Chondrocyte (in vitro differentiated cells): ENCODE data around the gene AHNAK2. TPM values are rescaled to one million over a fixed set of nuclear protein-coding genes. Genes with fewer than 3 reads are reported as not detected.
"Not testable (repeated sequence)": the region's sequence is repeated elsewhere in the genome, so short reads cannot be mapped to it uniquely, and the experiment has no call there.

Experiments
- DNase-seq: peaks from one replicate; pipeline ENCODE4 v3.0.0; 2021; ENCODE audit warnings: mixed read lengths, low spot score
- H3K27ac Mint-ChIP-seq: one replicate; pipeline ENCODE4 v1.8.0; 2021; ENCODE audit warnings: mild to moderate bottlenecking, moderate library complexity, mixed read lengths; ENCODE audit not compliant: unreplicated experiment
- H3K27me3 Mint-ChIP-seq: 2 replicates; pipeline ENCODE4 v1.8.0; 2021; ENCODE audit warnings: low read depth, mixed read lengths
- H3K36me3 Mint-ChIP-seq: 2 replicates; pipeline ENCODE4 v1.8.0; 2021; ENCODE audit warnings: low read depth, mixed read lengths
- H3K4me1 Mint-ChIP-seq: 2 replicates; pipeline ENCODE4 v1.8.0; 2021; ENCODE audit warnings: low read depth, mild to moderate bottlenecking, mixed read lengths
- H3K4me3 Mint-ChIP-seq: one replicate; pipeline ENCODE4 v1.8.0; 2021; ENCODE audit warnings: mild to moderate bottlenecking, moderate library complexity, mixed read lengths; ENCODE audit not compliant: unreplicated experiment
- H3K9me3 Mint-ChIP-seq: 2 replicates; pipeline ENCODE4 v1.8.0; 2021; ENCODE audit warnings: low read depth, mixed read lengths
- CTCF ChIP-seq: fragments of 200-600 bp; sonication (generic); IDR thresholded peaks from 2 replicates; pipeline ENCODE4 v1.5.0; 2021; ENCODE audit warnings: antibody characterized with exemption, mild to moderate bottlenecking, moderate library complexity
- total RNA-seq: library from RNA; stranded (reverse); gene quantifications from 3 replicates; pipeline ENCODE4 v1.2.1, GENCODE V29; 2021

Gene AHNAK2
- total RNA-seq, 1 donor from 2014 or later, result 271 TPM

DNA sequence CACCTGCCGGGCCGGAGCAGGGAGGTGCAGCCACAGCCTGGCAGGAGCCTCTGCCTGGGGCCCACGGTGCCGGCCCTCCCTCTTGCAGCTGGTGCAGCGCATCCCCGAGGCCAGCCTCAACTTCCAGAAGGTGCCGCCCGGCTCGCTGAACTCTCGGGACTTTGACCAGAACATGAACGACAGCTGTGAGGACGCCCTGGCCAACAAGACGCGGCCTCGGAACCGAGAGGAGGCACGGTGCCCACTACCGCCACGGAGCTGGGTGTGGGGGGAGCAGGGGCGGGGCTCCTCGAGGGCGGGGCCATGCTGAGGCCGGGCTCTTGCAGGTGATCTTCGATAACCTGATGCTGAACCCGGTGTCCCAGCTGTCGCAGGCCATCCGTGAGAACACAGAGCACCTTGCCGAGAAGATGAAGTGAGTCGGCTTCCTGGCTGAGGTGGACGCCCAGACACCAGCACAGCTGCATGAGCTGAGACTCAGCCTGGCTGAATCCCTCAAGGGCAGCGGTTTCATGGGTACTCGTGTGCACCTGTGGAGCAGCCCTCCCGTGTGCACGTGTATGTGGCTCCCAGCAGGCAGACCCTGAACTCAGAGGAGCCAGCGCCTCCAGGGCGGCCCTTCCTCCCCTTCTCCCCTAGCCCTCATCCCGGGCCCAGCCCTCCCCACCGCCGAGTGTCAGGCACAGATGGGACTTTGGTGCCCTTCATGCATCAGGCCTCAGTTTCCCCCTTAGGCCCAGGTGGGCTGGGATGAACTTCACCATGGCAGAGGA lies 84.6 kb downstream of the AHNAK2 start:
- DNase-seq, result peak; percentile 94
- no peaks in the 10 kb centered on the region for H3K36me3 Mint-ChIP-seq
- no peak for TF ChIP-seq CTCF
- no peaks in the 10 kb centered on the region for H3K27me3 Mint-ChIP-seq
- peaks cover 4% of the 10 kb centered on the region for H3K4me1 Mint-ChIP-seq
- H3K27ac Mint-ChIP-seq, result no peak overlapping the region
- H3K4me3 Mint-ChIP-seq, result no peak overlapping the region
- no peaks in the 10 kb centered on the region for H3K9me3 Mint-ChIP-seq

GRCh38 chr14:104892531-104893434 lies 85.4 kb downstream of the AHNAK2 start:
- TF ChIP-seq CTCF, result no peak
- H3K36me3 Mint-ChIP-seq, result no peaks in the 10 kb centered on the region
- no peak overlapping the region for H3K27ac Mint-ChIP-seq
- peaks cover 4% of the 10 kb centered on the region for H3K4me1 Mint-ChIP-seq
- H3K27me3 Mint-ChIP-seq, result no peaks in the 10 kb centered on the region
- peak; percentile 89 for DNase-seq
- no peaks in the 10 kb centered on the region for H3K9me3 Mint-ChIP-seq
- H3K4me3 Mint-ChIP-seq, result no peak overlapping the region

DNA sequence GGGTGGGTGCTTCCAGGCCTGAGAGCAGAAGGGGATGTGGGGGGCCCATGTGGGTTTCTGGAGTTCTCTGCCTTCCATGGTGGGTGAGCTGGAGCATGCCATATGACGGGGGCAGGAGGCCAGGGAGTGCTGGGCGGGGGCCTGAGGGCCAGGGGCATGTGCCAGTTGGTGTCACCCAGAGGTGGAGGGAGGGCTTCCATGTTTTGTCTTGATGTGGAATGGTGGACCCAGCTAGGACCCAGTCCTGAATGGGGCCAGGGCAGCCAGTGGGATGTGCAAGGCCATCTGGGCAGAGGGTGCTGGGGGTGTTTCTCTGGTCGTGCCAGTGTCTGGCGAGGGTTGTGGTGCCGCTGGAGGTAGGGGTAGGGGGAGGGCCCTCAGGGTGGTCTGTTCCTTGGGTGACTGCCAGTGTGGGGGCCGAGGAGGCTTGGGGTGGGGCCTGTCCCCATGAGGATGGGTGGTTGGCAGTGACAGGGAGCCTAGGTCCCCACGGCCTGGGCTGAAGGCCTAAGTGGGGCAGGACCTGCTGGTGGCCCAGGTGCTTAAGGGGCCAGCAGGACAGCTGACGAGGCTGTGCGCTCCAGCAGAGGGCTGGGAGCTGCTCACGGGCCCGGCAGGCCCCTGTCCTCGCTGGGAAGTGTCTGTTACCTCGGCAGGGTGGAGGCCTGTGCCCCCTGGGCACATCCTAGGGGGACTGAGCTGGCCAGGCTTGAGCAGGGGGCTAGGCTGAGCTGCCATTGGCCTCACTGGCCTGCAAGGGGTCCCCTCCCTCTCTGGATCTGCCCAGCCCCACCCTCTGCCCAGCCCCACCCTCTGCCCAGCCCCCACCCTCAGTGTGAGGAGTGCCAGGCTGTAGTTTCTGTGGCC lies 86.3 kb downstream of the AHNAK2 start:
- DNase-seq, result no peak
- no peaks in the 10 kb centered on the region for H3K27me3 Mint-ChIP-seq
- no peak overlapping the region for H3K27ac Mint-ChIP-seq
- no peaks in the 10 kb centered on the region for H3K36me3 Mint-ChIP-seq
- H3K4me1 Mint-ChIP-seq, result peaks cover 4% of the 10 kb centered on the region
- no peak overlapping the region for H3K4me3 Mint-ChIP-seq
- TF ChIP-seq CTCF, result no peak
- no peaks in the 10 kb centered on the region for H3K9me3 Mint-ChIP-seq

DNA sequence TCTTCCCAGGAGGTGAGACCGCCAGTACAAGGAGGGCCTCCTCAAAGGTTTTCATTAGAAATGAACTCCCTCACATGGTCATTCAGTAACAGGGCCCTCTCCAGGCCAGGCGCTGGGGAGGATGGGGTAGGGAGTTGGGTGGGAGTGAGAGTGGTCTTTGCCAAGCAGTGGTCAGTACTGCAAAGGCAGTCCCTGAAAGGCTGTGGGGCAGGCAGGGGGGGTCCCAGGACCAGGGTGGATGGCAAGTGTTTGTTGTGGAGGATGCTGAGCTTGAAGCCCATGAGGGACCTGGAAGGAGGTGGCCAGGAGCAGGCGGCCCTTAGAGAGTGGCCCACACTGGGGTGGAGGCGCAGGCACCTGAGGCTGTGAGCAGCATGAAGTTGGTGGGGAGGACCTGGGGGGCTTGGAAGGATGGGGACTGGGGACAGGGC lies 87.0 kb downstream of the AHNAK2 start:
- H3K4me3 Mint-ChIP-seq, result no peak overlapping the region
- no peak for DNase-seq
- H3K9me3 Mint-ChIP-seq, result no peaks in the 10 kb centered on the region
- TF ChIP-seq CTCF, result no peak
- H3K27ac Mint-ChIP-seq, result no peak overlapping the region
- H3K4me1 Mint-ChIP-seq, result no peaks in the 10 kb centered on the region
- H3K27me3 Mint-ChIP-seq, result no peaks in the 10 kb centered on the region
- no peaks in the 10 kb centered on the region for H3K36me3 Mint-ChIP-seq

- not testable (repeated sequence) for H3K4me1 Mint-ChIP-seq, H3K27ac Mint-ChIP-seq, H3K27me3 Mint-ChIP-seq, H3K36me3 Mint-ChIP-seq, H3K4me3 Mint-ChIP-seq, H3K9me3 Mint-ChIP-seq, DNase-seq
Observed at GRCh38 chr14:104890292-104890691, 87.9 kb downstream of the AHNAK2 start.
